GM12878 (cell line): ENCODE measurements around the gene LTN1. TPM values are rescaled to one million over a fixed set of nuclear protein-coding genes. Genes with fewer than 3 reads are reported as not detected.

Experiments
- ATAC-seq: fragments of 200-7000 bp; cut with Tn5 transposase; 3 replicates; pipeline ENCODE4 v1.9.1; 2020; ENCODE audit warnings: mild to moderate bottlenecking, moderate library complexity
- BruUV-seq: library from RNA; stranded (reverse); fragments of 400-500 nt; replicated peaks from 2 replicates; lab custom pipeline; 2021; lab: Mats Ljungman, UMichigan
- CTCF ChIA-PET: fragments of 300-600 bp; sonication (Branson Sonifier 250); formaldehyde crosslinking; extraction: SDS; loops from one replicate; lab custom pipeline; 2021; ENCODE audit warnings: inconsistent platforms; lab: Yijun Ruan, JAX
- POLR2A ChIA-PET: fragments of 350-600 bp; formaldehyde crosslinking; extraction: SDS; loops from one replicate; lab custom pipeline; 2021; ENCODE audit warnings: inconsistent platforms; lab: Charles Lee
- RAD21 ChIA-PET: fragments of 300-600 bp; sonication (Branson Sonifier 250); formaldehyde crosslinking; loops from one replicate; lab custom pipeline; 2023; ENCODE audit warnings: antibody characterized with exemption; ENCODE audit not compliant: unreplicated experiment; lab: Charles Lee
- SMC1A ChIA-PET: fragments of 300-600 bp; sonication (Branson Sonifier 250); formaldehyde crosslinking; loops from one replicate; lab custom pipeline; 2023; ENCODE audit not compliant: unreplicated experiment, uncharacterized antibody; lab: Charles Lee
- DNase-seq: peaks from one replicate; pipeline ENCODE4 v3.0.0-alpha.2; 2011; ENCODE audit warnings: low read depth, low spot score
- FAIRE-seq: peaks from 3 replicates; lab custom pipeline; 2011; peaks lifted over from hg19 to GRCh38; lab: Jason Lieb, UNC
- H2AFZ ChIP-seq: 2 replicates; pipeline ENCODE4 v1.6.0; 2011; ENCODE audit warnings: low read depth, low read length, control low read depth; ENCODE audit not compliant: control insufficient read depth
- H3K27ac ChIP-seq: 2 replicates; pipeline ENCODE4 v1.5.1; 2011; ENCODE audit warnings: control low read depth; ENCODE audit not compliant: control insufficient read depth, insufficient read depth
- H3K27me3 ChIP-seq, 2 experiments: replicated peaks in 1 of 2; 2 replicates each; pipeline versions ENCODE4 v1.6.0 to v1.6.1; 2011; ENCODE audit warnings: low read length in 1 of 2; ENCODE audit not compliant: control insufficient read depth in 2 of 2, insufficient read depth in 2 of 2
- H3K36me3 ChIP-seq, 2 experiments: 2 replicates each; pipeline ENCODE4 v1.5.1; 2011; ENCODE audit warnings: low read length in 1 of 2; ENCODE audit not compliant: control insufficient read depth in 2 of 2, insufficient read depth in 2 of 2
- H3K4me1 ChIP-seq: 2 replicates; pipeline ENCODE4 v1.6.1; 2011; ENCODE audit warnings: mild to moderate bottlenecking, low read length, moderate library complexity, mixed read lengths; ENCODE audit not compliant: control insufficient read depth, insufficient read depth
- H3K4me2 ChIP-seq: 2 replicates; pipeline ENCODE4 v1.6.0; 2011; ENCODE audit warnings: control low read depth; ENCODE audit not compliant: control insufficient read depth, insufficient read depth
- H3K4me3 ChIP-seq: fragments of 200-600 bp; sonication (generic); 2 replicates; pipeline ENCODE4 v1.5.1; 2016
- H3K79me2 ChIP-seq: 2 replicates; pipeline ENCODE4 v1.6.0; 2011; ENCODE audit warnings: low read length; ENCODE audit not compliant: control insufficient read depth, insufficient read depth
- H3K9ac ChIP-seq: 2 replicates; pipeline ENCODE4 v1.8.0; 2011; ENCODE audit warnings: low read length, control low read depth, mixed read lengths; ENCODE audit not compliant: control insufficient read depth, insufficient read depth
- H3K9me3 ChIP-seq: replicated peaks from 3 replicates; pipeline ENCODE4 v1.5.1; 2011; ENCODE audit warnings: mild to moderate bottlenecking, low read length; ENCODE audit not compliant: control insufficient read depth, insufficient read depth
- H4K20me1 ChIP-seq: 2 replicates; pipeline ENCODE4 v1.6.0; 2011; ENCODE audit not compliant: control insufficient read depth, insufficient read depth
- BRCA1 ChIP-seq: IDR thresholded peaks from 2 replicates; pipeline ENCODE4 v1.6.1; 2011; ENCODE audit warnings: low read depth, low read length, improper control_type of control experiment
- CBFB ChIP-seq: IDR thresholded peaks from 2 replicates; pipeline ENCODE4 v1.6.1; 2016; ENCODE audit warnings: antibody characterized with exemption, low read depth
- ELK1 ChIP-seq: IDR thresholded peaks from 2 replicates; pipeline ENCODE4 v1.6.1; 2012; ENCODE audit warnings: low read depth, low read length, improper control_type of control experiment
- JUNB ChIP-seq: IDR thresholded peaks from 2 replicates; pipeline ENCODE4 v1.6.1; 2016; ENCODE audit warnings: antibody characterized with exemption, mild to moderate bottlenecking
- KLF5 ChIP-seq: fragments of 450-650 bp; IDR thresholded peaks from 2 replicates; pipeline ENCODE4 v1.6.1; 2014; ENCODE audit warnings: mild to moderate bottlenecking; ENCODE audit not compliant: partially characterized antibody
- MXI1 ChIP-seq: fragments of 150-350 bp; IDR thresholded peaks from 2 replicates; pipeline ENCODE4 v1.6.1; 2011; ENCODE audit warnings: low read depth, mild to moderate bottlenecking, inconsistent platforms, low read length, improper control_type of control experiment
- POLR2AphosphoS2 ChIP-seq: IDR thresholded peaks from 2 replicates; pipeline ENCODE4 v1.6.1; 2011; ENCODE audit warnings: low read depth, mild to moderate bottlenecking, low read length, improper control_type of control experiment, moderate library complexity
- RAD51 ChIP-seq: fragments of 450-650 bp; IDR thresholded peaks from 2 replicates; pipeline ENCODE4 v1.6.1; 2016; ENCODE audit warnings: moderate library complexity, mild to moderate bottlenecking, inconsistent platforms
- RB1 ChIP-seq: fragments of 450-650 bp; formaldehyde crosslinking; IDR thresholded peaks from 2 replicates; pipeline ENCODE4 v1.6.1; 2017; ENCODE audit warnings: mild to moderate bottlenecking, borderline replicate concordance
- SIN3A ChIP-seq: IDR thresholded peaks from 2 replicates; pipeline ENCODE4 v1.6.1; 2012; ENCODE audit warnings: low read depth, low read length, improper control_type of control experiment
- SIX5 ChIP-seq: IDR thresholded peaks from 2 replicates; pipeline ENCODE4 v1.6.1; 2011; ENCODE audit warnings: mild to moderate bottlenecking, low read depth, low read length, moderate library complexity; ENCODE audit not compliant: severe bottlenecking
- SKIL ChIP-seq: fragments of 450-650 bp; IDR thresholded peaks from 2 replicates; pipeline ENCODE4 v1.6.1; 2017; ENCODE audit warnings: mild to moderate bottlenecking, low read depth, inconsistent platforms; ENCODE audit not compliant: poor library complexity, severe bottlenecking
- SP1 ChIP-seq: IDR thresholded peaks from one replicate; pipeline ENCODE4 v1.6.1; 2011; ENCODE audit warnings: low read depth, low read length
- ZNF384 ChIP-seq: IDR thresholded peaks from 2 replicates; pipeline ENCODE4 v1.6.1; 2012; ENCODE audit warnings: low read depth, mild to moderate bottlenecking, low read length, improper control_type of control experiment, borderline replicate concordance
- WGBS: methylation state at CpG from one replicate; pipeline ENCODE4 v1.1.6; 2016; ENCODE audit warnings: low lambda C conversion rate; ENCODE audit not compliant: insufficient replicate concordance, insufficient coverage; ENCODE audit errors: missing lambda C conversion rate; 5-methylcytosine and 5-hydroxymethylcytosine counted together
- in situ Hi-C: fragments of 300-500 bp; cut with MboI; formaldehyde crosslinking; loops from 9 replicates; pipeline ENCODE4 v1.14.3; 2018; ENCODE audit warnings: mixed read lengths
- intact Hi-C: fragments of 100-400 bp; cut with micrococcal nuclease; formaldehyde crosslinking; loops from one replicate; pipeline ENCODE4 v1.14.2; 2022; ENCODE audit not compliant: unreplicated experiment
- polyA plus RNA-seq, 11 experiments: library from polyadenylated mRNA; depleted of rRNA in 4 of 11; unstranded in 6 of 11; stranded (reverse) in 5 of 11; fragments of >200 nt; fragmentation: Nextera tagmentation in 4 of 11; fragmentation: Illumina TruSeq in 1 of 11; extraction: Ambion mirVana in 4 of 11; extraction: Trizol in 1 of 11; gene quantifications; 1 replicate in 1 of 11; 2 replicates in 10 of 11; pipeline versions ENCODE4 v1.2.1 to v1.2.3, GENCODE V29; 2011 to 2016; ENCODE audit warnings: inconsistent platforms in 2 of 11, missing spikeins in 2 of 11, low read depth in 1 of 11
- total RNA-seq, 4 experiments: library from RNA; depleted of rRNA in 3 of 4; stranded (reverse); fragments of >200 nt in 3 of 4; fragmentation: Illumina TruSeq in 1 of 4; extraction: Trizol in 1 of 4; gene quantifications; 2 replicates each; pipeline versions ENCODE4 v1.2.1 to v1.2.3, GENCODE V29; 2013 to 2021

LTN1 gene
- total and polyA plus RNA-seq, 10 of the 15 experiments (the other 5 are each of a cell fraction or from before 2014, with no cell fraction given) = 3.5 to 17.3 (median 12.3) TPM

- no peak for TF ChIP-seq POLR2AphosphoS2
- no peak for TF ChIP-seq SKIL
- no peak for TF ChIP-seq SIN3A
- TF ChIP-seq SP1 = no peak
- TF ChIP-seq ELK1 = no peak
- no peak for TF ChIP-seq SIX5
- TF ChIP-seq JUNB = no peak
- TF ChIP-seq KLF5 = no peak
- no peak for TF ChIP-seq CBFB
- no peak for TF ChIP-seq MXI1
- TF ChIP-seq RAD51 = no peak
- no peak for TF ChIP-seq RB1
- no peak for TF ChIP-seq BRCA1
- no peak for TF ChIP-seq ZNF384
- Histone ChIP-seq H3K27me3 (no peaks in the 10 kb centered on the region), H3K9ac (no peak overlapping the region), H3K4me3 (no peak overlapping the region), H3K4me2 (no peak overlapping the region), H3K9me3 (no peaks in the 10 kb centered on the region), H3K4me1 (no peaks in the 10 kb centered on the region), H2AFZ (no peak overlapping the region), H4K20me1 (no peaks in the 10 kb centered on the region), H3K79me2 (no peaks in the 10 kb centered on the region), H3K27ac (no peak overlapping the region), H3K36me3 (peaks cover 0 to 19% of the 10 kb centered on the region in 2 experiments; a peak in 2 of 4 replicates)
- in situ Hi-C loops = no loop called here
- FAIRE-seq = no peak
- ChIA-PET SMC1A (no interaction called here), RAD21 (no interaction called here), CTCF (interaction anchor here (0.7 to 1.7 kb wide), 2 partner anchors 104 to 420 kb away, joined by 3 read pairs; no protein-coding TSS in a partner anchor), POLR2A (interaction anchor here (0.8 kb wide), 1 partner anchor 179 kb away, joined by 3 read pairs; no protein-coding TSS in a partner anchor)
- 94% methylated on average over 2 of the region's 2 CpGs for WGBS
- BruUV-seq = no TSS peak
- ATAC-seq = no peak
- intact Hi-C loops = no loop called here
- DNase-seq = no peak
Measured at GRCh38 chr21:28936721-28937120, 56.0 kb downstream of the LTN1 start.
